OCI-LY7 (cell line): ENCODE measurements around the gene CCN6. TPM values are rescaled to one million over a fixed set of nuclear protein-coding genes. Genes with fewer than 3 reads are reported as not detected.

Experiments used
- BruUV-seq: library from RNA; stranded (reverse); fragments of 400-500 nt; replicated peaks from 2 replicates; lab custom pipeline; 2021; lab: Mats Ljungman, UMichigan
- CTCF ChIA-PET: fragments of 300-600 bp; sonication (Branson Sonifier 250); formaldehyde crosslinking; loops from one replicate; lab custom pipeline; 2022; ENCODE audit warnings: antibody characterized with exemption; ENCODE audit not compliant: unreplicated experiment; lab: Charles Lee
- POLR2A ChIA-PET: fragments of 300-600 bp; sonication (Branson Sonifier 250); formaldehyde crosslinking; loops from one replicate; lab custom pipeline; 2022; ENCODE audit warnings: antibody characterized with exemption; lab: Charles Lee
- DNase-seq: peaks from one replicate; pipeline ENCODE4 v3.0.0-alpha.2; 2015; ENCODE audit warnings: low spot score
- H2AFZ ChIP-seq: fragments of 200-600 bp; sonication (generic), shearing (Covaris generic); 2 replicates; pipeline ENCODE4 v1.6.1; 2014; ENCODE audit warnings: mild to moderate bottlenecking, antibody characterized with exemption, low read length, moderate library complexity
- H3K27ac ChIP-seq: fragments of 200-600 bp; sonication (generic); 2 replicates; pipeline ENCODE4 v1.5.1; 2014; ENCODE audit warnings: mixed run types, low read depth, mild to moderate bottlenecking, moderate library complexity, low read length, inconsistent platforms; ENCODE audit not compliant: poor library complexity, severe bottlenecking
- H3K36me3 ChIP-seq: fragments of 200-600 bp; sonication (generic); 2 replicates; pipeline ENCODE4 v1.6.1; 2014; ENCODE audit warnings: mild to moderate bottlenecking, antibody characterized with exemption, low read length, moderate library complexity, mixed read lengths; ENCODE audit not compliant: insufficient read depth
- H3K4me1 ChIP-seq: fragments of 200-600 bp; sonication (generic); 2 replicates; pipeline ENCODE4 v1.5.1; 2014; ENCODE audit warnings: mild to moderate bottlenecking, low read length; ENCODE audit not compliant: insufficient read depth, poor library complexity, severe bottlenecking
- H3K4me2 ChIP-seq: fragments of 200-600 bp; sonication (generic); 2 replicates; pipeline ENCODE4 v1.6.1; 2014; ENCODE audit warnings: mild to moderate bottlenecking, low read length
- H3K4me3 ChIP-seq: fragments of 200-600 bp; sonication (generic); 2 replicates; pipeline ENCODE4 v1.5.1; 2014; ENCODE audit warnings: mild to moderate bottlenecking, low read depth, low read length; ENCODE audit not compliant: poor library complexity, severe bottlenecking
- H3K79me2 ChIP-seq: fragments of 200-600 bp; sonication (generic); 2 replicates; pipeline ENCODE4 v1.6.1; 2016; ENCODE audit warnings: low read depth, mild to moderate bottlenecking, low read length, moderate library complexity, mixed read lengths; ENCODE audit not compliant: insufficient read depth
- H3K9me2 ChIP-seq: fragments of 200-600 bp; sonication (generic); 2 replicates; pipeline ENCODE4 v1.6.1; 2016; ENCODE audit warnings: mild to moderate bottlenecking, low read length, mixed read lengths; ENCODE audit not compliant: insufficient read depth
- H3K9me3 ChIP-seq: fragments of 200-600 bp; sonication (generic); 2 replicates; pipeline ENCODE4 v1.6.1; 2014; ENCODE audit warnings: mild to moderate bottlenecking, mixed run types, low read length, mixed read lengths
- H4K20me1 ChIP-seq: fragments of 200-600 bp; sonication (generic); 2 replicates; pipeline ENCODE4 v1.6.1; 2014; ENCODE audit warnings: mild to moderate bottlenecking, antibody characterized with exemption, low read length, moderate library complexity, mixed read lengths; ENCODE audit not compliant: insufficient read depth
- EZH2phosphoT487 ChIP-seq: fragments of 200-600 bp; sonication (generic); IDR thresholded peaks from 2 replicates; pipeline ENCODE4 v1.6.1; 2018; ENCODE audit warnings: low read depth, borderline replicate concordance, mild to moderate bottlenecking, mixed run types, antibody characterized with exemption, low read length, moderate library complexity, mixed read lengths
- intact Hi-C: fragments of 100-400 bp; cut with micrococcal nuclease; formaldehyde crosslinking; loops from one replicate; pipeline ENCODE4 v1.10.0; 2022; ENCODE audit not compliant: unreplicated experiment
- total RNA-seq, 2 experiments: library from RNA; depleted of rRNA in 1 of 2; stranded (reverse); fragments of >200 nt in 1 of 2; shearing (Covaris generic) in 1 of 2; gene quantifications; 2 replicates each; pipeline ENCODE4 v1.2.3, GENCODE V29; 2014 to 2022
- TF ChIP-seq, protein P1 (sequence below): fragments of 200-600 bp; sonication (generic); conservative IDR thresholded peaks from 2 replicates; pipeline ENCODE4 v1.5.1; 2014; ENCODE audit warnings: mild to moderate bottlenecking, antibody characterized with exemption, low read length, moderate library complexity, mixed read lengths

CCN6 gene
- total RNA-seq, 2 experiments from 2014 or later = not detected

DNA sequence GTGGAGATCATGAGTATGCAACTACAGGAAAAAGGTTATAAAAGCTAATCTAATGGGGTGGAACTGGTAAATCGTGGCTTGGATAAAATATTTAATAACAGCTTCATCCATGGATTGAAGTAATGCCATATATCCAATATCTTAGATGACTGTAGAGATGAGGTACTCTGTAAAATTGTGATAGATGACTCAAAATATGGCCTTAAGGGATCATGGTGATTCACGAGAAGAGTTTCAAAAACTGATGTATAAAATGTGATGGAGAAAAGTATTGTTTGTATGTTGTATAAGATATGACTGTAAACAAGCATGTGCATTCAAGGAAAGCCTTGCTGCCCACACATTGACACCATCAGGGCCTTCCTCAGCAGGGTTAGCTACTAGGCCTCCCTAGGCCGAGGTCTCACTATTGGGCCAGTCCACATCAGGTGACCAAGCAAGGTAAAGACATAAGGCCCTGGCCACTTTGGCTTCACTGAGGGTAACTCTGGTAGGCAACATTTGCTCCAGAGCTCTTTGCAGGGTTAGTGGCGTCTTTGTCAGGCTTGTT is 17.7 kb upstream of the CCN6 start:
- H3K9me3 ChIP-seq = no peaks in the 10 kb centered on the region
- H3K79me2 ChIP-seq = no peaks in the 10 kb centered on the region
- DNase-seq = no peak
- BruUV-seq = no TSS peak
- no peaks in the 10 kb centered on the region for H3K36me3 ChIP-seq
- H2AFZ ChIP-seq = no peak overlapping the region
- ChIA-PET POLR2A (interaction anchor here (1.1 kb wide), 1 partner anchor 19 kb away, joined by 3 read pairs; no protein-coding TSS in a partner anchor), CTCF (no interaction called here)
- TF ChIP-seq EZH2phosphoT487 = no peak
- TF ChIP-seq, protein P1, sequence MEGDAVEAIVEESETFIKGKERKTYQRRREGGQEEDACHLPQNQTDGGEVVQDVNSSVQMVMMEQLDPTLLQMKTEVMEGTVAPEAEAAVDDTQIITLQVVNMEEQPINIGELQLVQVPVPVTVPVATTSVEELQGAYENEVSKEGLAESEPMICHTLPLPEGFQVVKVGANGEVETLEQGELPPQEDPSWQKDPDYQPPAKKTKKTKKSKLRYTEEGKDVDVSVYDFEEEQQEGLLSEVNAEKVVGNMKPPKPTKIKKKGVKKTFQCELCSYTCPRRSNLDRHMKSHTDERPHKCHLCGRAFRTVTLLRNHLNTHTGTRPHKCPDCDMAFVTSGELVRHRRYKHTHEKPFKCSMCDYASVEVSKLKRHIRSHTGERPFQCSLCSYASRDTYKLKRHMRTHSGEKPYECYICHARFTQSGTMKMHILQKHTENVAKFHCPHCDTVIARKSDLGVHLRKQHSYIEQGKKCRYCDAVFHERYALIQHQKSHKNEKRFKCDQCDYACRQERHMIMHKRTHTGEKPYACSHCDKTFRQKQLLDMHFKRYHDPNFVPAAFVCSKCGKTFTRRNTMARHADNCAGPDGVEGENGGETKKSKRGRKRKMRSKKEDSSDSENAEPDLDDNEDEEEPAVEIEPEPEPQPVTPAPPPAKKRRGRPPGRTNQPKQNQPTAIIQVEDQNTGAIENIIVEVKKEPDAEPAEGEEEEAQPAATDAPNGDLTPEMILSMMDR = no peak
- no peak overlapping the region for H3K4me3 ChIP-seq
- no peaks in the 10 kb centered on the region for H3K4me1 ChIP-seq
- H3K4me2 ChIP-seq = no peak overlapping the region
- H4K20me1 ChIP-seq = no peaks in the 10 kb centered on the region
- intact Hi-C loops = no loop called here
- H3K27ac ChIP-seq = no peak overlapping the region
- no peaks in the 10 kb centered on the region for H3K9me2 ChIP-seq

DNA sequence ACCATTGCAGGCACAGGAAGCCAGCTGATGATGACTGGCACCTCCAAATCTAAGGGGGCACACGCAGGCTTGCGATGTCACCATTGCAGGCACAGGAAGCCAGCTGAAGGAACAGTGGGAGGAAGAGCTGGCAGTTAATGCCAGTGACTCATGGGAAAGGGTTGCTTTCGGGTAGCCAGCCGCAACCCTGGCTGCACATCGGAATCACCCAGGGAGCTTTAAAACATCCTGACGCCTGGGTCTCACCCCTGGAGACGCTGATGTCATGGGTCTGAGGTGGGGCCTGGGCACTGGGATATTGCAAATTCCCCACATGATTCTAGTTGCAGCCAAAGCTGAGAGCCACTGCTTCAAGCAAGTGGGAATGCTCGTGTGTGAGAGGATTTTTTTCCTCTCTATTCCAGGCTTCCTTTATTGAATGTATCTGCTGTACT is 16.1 kb upstream of the CCN6 start:
- no peaks in the 10 kb centered on the region for H3K79me2 ChIP-seq
- H3K9me2 ChIP-seq = no peaks in the 10 kb centered on the region; the same call in 1 of the 2 replicates
- H3K4me2 ChIP-seq = no peak overlapping the region
- no peaks in the 10 kb centered on the region for H4K20me1 ChIP-seq
- no peak overlapping the region for H2AFZ ChIP-seq
- peaks cover 4% of the 10 kb centered on the region for H3K4me1 ChIP-seq
- H3K4me3 ChIP-seq = no peak overlapping the region
- ChIA-PET POLR2A (interaction anchor here (0.6 kb wide), 1 partner anchor 184 kb away, joined by 3 read pairs; no protein-coding TSS in a partner anchor), CTCF (no interaction called here)
- no peak for DNase-seq
- intact Hi-C loops = no loop called here
- no peak overlapping the region for H3K27ac ChIP-seq
- no TSS peak for BruUV-seq
- no peaks in the 10 kb centered on the region; the same call in 1 of the 2 replicates for H3K9me3 ChIP-seq
- no peaks in the 10 kb centered on the region for H3K36me3 ChIP-seq
- no peak for TF ChIP-seq EZH2phosphoT487
- TF ChIP-seq, protein P1 = no peak

DNA sequence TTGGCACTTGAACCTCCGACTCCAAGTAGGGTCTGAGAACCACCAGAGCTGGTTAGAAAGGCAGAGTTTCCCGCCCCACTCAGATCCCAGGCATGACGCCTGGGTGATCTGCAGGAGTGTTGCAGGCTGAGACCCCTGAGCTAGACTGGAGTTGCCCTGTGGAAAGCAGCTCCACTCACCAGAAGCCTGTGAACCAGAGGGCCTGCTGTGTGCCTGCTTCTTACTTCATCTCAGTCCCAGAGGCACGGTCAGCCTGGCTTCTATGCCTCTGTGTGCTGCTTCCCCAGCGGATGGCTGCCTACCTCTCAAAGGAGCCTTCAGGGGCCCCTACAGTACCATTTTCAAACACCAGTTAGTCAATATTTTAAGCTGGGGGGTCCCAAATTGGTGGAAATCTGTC is 15.6 kb upstream of the CCN6 start:
- ChIA-PET CTCF (interaction anchor here (0.5 kb wide), 1 partner anchor 361 kb away, joined by 3 read pairs; no protein-coding TSS in a partner anchor), POLR2A (no interaction called here)
- no peak for DNase-seq
- no peak overlapping the region for H3K27ac ChIP-seq
- H3K4me2 ChIP-seq = no peak overlapping the region
- no TSS peak for BruUV-seq
- H4K20me1 ChIP-seq = no peaks in the 10 kb centered on the region
- H3K4me3 ChIP-seq = no peak overlapping the region
- intact Hi-C loops = no loop called here
- H3K9me2 ChIP-seq = no peaks in the 10 kb centered on the region; the same call in 1 of the 2 replicates
- H3K9me3 ChIP-seq = no peaks in the 10 kb centered on the region; the same call in 1 of the 2 replicates
- H3K36me3 ChIP-seq = no peaks in the 10 kb centered on the region
- peaks cover 6% of the 10 kb centered on the region for H3K4me1 ChIP-seq
- no peak overlapping the region for H2AFZ ChIP-seq
- no peaks in the 10 kb centered on the region for H3K79me2 ChIP-seq
- TF ChIP-seq EZH2phosphoT487 = no peak
- TF ChIP-seq, protein P1 = no peak
